DND-41 (cell line): ENCODE results near the gene DUSP11.

ENCODE experiments used
- EZH2 ChIP-seq: IDR thresholded peaks from 3 replicates; pipeline ENCODE4 v1.6.1; 2012; ENCODE audit warnings: borderline replicate concordance, low read depth, mild to moderate bottlenecking, moderate library complexity, low read length, inconsistent platforms; ENCODE audit not compliant: severe bottlenecking
- TF ChIP-seq, protein P1 (sequence below): IDR thresholded peaks from 2 replicates; pipeline ENCODE4 v1.5.1; 2012; ENCODE audit warnings: borderline replicate concordance, low read length, moderate library complexity, mild to moderate bottlenecking; ENCODE audit not compliant: poor library complexity, severe bottlenecking; ENCODE audit errors: extremely low read depth

DNA sequence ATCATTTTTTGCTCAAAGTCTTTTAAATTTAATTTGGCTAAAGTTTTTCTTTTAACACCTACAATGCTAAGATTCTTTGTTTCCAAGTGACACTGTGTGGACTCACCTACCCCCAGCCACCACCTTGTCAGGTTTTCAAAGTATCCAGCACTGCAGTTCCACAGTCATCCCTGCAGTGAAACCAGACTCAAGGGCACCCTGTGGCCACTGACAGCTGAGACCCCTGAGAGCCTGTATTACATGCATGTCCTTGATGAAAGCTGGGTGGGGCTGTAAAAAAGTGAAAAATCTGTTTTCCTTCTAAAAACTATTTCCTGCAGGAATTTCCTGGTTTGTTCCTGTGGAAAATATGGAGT is 62.7 kb downstream of the DUSP11 start:
- TF ChIP-seq, protein P1, sequence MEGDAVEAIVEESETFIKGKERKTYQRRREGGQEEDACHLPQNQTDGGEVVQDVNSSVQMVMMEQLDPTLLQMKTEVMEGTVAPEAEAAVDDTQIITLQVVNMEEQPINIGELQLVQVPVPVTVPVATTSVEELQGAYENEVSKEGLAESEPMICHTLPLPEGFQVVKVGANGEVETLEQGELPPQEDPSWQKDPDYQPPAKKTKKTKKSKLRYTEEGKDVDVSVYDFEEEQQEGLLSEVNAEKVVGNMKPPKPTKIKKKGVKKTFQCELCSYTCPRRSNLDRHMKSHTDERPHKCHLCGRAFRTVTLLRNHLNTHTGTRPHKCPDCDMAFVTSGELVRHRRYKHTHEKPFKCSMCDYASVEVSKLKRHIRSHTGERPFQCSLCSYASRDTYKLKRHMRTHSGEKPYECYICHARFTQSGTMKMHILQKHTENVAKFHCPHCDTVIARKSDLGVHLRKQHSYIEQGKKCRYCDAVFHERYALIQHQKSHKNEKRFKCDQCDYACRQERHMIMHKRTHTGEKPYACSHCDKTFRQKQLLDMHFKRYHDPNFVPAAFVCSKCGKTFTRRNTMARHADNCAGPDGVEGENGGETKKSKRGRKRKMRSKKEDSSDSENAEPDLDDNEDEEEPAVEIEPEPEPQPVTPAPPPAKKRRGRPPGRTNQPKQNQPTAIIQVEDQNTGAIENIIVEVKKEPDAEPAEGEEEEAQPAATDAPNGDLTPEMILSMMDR: no peak
- TF ChIP-seq EZH2: no peak
